NCI-H446 (cell line): ENCODE data around the gene OLA1.
"Not testable (repeated sequence)": the region's sequence is repeated elsewhere in the genome, so short reads cannot be mapped to it uniquely, and the experiment has no call there.

Source experiments
- DNase-seq, 2 experiments: peaks; one replicate each; lab custom pipeline; 2025; lab: John Stamatoyannopoulos, UW

Gene OLA1

DNA sequence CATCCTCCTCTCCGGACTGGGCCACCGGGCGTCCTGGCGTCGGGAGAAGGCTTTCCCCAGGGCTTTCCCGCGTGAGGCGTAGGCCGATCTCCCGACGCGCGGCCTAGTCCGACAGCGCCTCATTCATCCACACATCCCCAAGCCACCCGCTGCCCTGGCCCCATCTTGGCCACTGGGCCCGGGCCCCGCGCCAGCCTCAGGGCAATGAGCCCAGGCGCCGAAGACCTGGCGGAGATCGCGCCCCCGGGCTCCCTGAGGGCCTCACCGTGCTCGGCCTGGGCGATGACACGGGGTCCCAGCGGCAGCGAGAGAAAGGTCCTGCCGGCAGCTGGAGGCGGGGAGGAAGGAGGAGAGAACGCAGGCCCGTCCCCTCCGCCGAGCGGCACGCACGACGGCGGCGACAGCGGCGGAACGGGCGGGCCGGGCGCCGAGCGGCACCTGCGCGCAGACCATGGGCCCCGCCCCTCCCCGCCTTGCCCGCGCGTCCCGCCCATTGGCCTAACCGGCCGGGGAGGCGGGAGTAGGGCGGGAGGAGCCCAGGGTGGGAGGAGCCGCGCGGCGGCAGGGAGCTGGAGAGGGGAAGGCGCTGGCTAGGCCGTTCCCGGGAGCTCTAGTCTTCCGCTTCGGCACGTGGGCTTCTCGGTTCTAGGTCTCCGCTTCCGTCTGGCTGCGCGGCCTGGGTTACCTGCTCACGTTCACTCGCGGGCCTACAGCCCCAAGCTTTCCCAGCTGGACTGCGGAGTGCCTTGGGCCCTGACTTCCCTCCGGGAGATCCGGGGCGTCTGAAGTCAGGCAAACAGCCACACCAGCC, at the start of gene OLA1:
Gene OLA1, minus strand, starts transcription at position 346 of the 811 bp plus-strand sequence. CDS start 1,717 bp downstream, outside the sequence.
- peak; percentile 86 to 96 for DNase-seq

DNA sequence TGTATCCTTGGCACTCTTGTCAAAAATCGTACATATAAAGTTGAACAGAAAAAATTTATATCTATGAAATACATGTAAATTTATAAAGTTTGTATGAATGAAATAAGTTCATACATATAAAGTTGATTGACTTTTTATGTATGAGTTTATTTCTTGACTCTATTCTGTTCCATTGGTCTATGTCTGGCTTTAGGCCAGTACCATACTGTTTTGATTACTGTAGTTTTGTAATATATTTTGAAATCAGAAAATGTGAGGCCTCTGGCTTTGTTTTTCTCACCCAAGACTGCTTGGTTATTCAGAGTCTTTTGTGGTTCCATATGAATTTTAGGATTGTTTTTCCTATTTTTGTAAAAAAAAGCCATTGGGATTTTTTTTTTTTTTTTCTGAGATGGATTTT, 44.6 kb upstream of the OLA1 start:
- no peak for DNase-seq

- DNase-seq, result peak in 1 of 2 experiments; percentile 23
Observed at GRCh38 chr2:174286172-174286571, 37.8 kb upstream of the OLA1 start.

DNA sequence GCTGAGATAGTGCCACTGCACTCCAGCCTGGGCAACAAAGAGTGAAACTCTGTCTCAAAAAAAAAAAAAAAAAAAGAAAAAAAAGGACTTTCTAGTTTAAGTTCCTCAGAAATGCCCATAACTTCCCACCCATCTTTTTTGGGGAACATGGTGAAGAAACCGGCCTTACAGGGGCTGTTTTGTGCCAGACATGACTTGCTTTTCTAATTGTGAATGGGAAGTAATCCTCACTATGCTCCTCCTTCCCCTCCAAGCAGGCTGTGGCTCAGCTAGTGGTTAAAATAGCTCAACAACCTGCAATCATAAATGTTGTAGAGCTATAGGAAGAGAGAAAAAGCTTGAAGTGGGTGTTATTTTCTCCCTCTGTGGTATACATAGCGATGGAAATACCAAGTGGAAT, 34.1 kb upstream of the OLA1 start:
- DNase-seq, result no peak

DNA sequence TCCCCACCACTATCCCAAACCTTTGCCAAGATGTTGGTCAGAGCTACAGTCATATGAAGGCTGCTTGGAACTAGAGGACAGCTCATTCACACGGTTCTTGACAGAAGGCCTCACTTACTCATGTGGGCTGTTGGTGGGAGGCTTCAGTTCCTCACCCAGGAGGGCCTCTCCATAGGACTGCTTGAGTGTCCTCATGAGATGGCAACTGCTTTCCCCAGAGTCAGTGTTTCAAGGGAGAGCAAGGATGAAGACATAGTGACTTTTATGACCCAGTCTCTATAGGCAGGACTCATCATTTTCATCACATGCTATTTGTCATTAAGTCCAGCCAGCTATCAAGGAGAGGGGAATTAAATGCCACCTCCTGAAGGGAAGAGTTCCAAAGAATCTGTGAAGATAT, 33.4 kb upstream of the OLA1 start:
- DNase-seq, result no peak

DNA sequence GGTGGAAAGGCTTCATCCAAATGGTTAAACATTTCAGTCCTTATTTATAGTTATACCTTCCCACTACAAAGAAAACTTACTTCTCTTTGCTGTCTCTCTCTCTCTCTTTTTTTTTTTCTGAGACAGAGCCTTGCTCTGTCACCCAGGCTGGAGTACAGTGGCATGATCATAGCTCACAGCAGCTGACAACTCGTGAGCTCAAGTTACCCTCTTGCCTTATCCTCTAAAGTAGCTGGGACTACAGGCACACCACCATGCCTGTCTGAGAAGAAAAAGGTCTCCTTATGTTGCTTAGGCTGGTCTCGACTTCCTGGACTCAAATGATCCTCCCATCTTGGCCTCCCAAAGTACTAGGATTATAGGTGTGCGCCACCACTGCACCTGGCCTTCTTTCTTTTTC, 32.3 kb upstream of the OLA1 start:
- no peak for DNase-seq

- DNase-seq, result not testable (repeated sequence)
Observed at GRCh38 chr2:174270263-174270662, 21.9 kb upstream of the OLA1 start.

DNA sequence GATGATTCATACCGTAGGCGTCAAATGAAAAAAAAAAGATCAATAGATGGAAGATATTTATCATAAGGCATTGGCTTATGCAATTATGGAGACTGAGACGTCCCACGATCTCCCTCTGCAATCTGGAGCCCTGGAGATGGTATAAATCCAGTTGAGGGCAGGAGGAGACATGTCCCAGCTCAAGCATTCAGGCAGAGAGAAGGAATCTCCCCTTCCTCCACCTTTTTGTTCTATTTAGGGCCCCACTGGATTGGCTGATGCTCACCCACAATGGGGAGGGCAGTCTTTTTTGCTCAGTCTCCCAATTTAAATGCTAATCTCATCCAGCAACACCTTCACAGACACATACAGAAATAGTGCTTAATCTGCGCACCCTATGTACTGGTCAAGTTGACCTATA, 18.0 kb upstream of the OLA1 start:
- no peak for DNase-seq

DNA sequence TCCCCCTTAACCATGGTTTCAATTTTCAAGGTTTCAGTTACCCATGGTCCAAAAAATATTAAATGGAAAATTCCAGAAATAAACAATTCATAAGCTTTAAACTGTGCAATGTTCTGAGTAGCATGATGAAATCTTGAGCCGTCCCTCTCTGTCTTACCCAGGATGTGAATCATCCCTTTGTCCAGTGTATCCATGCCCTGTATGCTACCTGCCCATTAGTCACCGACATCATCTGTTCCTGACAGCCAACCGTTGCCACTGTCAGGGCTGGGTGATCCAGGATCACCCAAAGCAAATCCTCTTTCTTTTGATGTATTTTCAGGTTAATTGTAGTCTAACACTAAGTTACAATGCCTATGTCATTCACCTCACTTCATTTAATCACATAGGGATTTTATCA, 15.7 kb upstream of the OLA1 start:
- DNase-seq, result no peak

DNA sequence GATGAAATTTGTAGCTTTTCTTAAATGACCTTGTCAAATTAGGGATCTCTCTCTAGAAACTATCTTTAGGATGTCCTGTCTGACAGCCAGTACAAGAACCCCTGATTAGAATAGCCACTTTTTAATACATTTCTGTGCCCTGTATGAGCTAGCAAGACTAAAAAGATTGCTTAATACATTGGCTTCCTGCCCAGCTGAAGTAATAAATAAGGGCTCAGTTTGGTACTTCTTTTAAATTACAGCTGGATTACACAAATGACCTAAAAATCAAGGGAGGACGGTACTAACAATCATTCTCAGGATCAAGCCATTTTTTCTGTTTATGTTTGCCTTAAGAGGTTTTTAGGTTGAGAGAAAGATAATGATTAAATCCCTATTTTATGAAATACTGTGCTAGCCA, 11.6 kb upstream of the OLA1 start:
- peak in 1 of 2 experiments; percentile 10 for DNase-seq

DNA sequence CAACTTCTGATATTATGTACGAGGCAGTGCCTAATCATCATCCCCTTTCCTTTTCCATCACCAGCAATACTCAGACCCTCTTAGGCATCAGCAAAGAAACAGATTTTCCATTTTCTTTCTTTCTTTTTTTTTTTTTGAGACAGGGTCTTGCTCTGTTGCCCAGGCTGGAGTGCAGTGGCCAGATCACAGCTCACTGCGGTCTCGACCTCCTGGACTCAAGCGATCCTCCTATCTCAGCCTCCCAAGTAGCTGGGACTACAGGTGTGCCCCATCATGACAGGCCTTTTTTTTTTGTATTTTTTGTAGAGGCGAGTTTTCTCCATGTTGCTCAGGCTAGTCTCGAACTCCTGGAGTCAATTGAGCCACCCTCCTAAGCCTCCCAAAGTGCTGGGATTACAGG, 5.9 kb upstream of the OLA1 start:
- no peak for DNase-seq

DNA sequence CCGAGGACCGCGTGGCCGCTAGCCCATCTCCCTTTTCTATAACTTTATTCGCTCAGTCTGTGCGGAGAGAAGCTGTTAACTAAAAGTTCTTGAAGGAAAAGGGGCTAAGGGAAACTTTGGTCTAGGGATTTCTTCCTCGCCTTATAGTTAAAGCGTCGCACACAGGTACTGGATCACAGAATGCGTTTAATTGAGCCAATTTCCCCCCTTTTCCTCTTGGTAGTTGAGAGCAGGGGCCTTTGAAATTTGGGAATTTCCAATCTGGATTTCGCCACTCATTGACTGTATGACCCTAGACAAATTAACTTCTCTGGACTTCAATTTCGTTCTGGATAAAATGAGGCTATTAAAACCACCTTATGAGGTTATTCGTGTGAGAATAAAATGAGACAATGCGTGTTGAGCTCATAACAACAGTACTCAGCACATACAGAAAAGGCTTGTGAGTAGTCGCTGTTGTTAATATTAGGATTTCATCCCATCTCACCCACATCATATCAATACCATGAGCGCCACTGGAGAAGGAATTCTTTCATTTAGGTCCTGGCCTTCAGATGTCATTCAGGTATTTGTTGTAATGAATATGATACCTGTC, 763 bp upstream of the OLA1 start:
- no peak for DNase-seq

GRCh38 chr2:174247474-174248186, 702 bp downstream of the OLA1 start:
- DNase-seq, result peak in 1 of 2 experiments; percentile 54

DNA sequence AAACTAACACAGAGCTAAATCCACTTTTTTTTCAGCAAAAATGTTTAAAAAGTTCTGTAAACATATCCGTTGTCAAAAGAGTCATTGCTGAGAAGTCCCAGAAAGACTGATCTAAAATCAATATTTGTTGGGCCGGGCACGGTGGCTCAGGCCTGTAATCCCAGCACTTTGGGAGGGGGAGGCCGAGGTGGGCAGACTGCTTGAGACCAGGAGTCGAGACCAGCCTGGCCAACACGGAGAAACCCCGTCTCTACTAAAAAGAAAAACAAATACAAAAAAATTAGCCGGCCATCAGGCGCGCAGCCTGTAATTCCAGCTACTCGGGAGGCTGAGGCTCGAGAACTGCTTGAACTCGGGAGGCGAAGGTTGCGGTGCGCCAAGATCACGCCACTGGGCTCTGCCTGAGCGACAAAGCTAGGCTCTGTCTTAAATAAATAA, 1.4 kb downstream of the OLA1 start:
- peak in 1 of 2 experiments; percentile 29 for DNase-seq

DNA sequence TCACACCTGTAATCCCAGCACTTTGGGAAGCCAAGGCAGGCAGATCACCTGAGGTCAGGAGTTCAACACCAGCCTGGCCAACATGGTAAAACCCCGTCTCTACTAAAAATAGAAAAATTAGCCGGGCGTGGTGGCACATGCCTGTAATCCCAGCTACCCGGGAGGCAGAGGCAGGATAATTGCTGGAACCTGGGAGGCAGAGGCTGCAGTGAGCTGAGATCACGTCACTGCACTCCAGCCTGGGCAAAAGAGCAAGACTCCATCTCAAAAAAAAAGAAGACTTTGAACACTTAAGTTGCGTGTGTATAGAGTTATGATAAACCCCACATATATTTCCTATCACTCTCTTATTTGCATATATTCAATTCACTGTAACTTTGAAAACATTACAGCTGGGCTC, 2.7 kb downstream of the OLA1 start:
- not testable (repeated sequence) for DNase-seq

DNA sequence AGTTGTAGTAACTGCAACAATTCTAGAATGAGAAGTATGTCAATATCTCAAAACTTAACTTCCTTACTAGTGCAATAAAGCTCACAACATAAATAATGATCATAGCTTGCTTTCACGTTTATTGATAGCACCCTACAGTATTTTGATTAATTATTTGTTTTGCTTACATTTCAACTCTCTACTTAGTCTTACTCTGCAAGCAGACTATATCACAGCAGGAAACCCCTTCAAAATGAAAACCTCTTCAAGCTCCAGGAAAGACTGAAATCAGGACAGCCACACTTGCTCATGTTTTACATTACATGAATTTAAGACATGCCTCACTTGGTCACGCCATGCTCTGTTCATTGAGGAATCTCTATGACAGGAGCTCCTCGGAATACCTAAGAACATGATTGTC, 3.3 kb downstream of the OLA1 start:
- no peak for DNase-seq

DNA sequence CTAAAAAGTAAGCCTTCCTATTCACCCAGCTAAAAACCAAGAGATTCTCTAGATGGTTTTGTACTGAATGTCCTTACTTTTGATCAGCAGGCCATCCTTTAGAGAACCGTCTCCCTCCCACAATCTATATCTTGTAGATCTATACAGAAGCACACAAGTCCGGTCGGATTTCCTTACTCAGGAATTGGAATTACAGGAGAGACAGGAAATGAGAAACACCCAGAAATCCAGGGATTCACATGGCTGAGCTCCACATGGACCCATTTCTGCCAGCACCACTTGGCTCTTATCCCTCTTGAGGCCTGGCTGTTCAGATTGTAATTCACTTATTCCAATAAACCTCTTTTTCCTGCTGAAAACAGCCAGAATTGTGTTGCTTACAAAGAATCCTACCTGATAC, 4.5 kb downstream of the OLA1 start:
- no peak for DNase-seq

GRCh38 chr2:174240097-174240496, 8.2 kb downstream of the OLA1 start:
- no peak for DNase-seq

GRCh38 chr2:174236429-174236828, 11.9 kb downstream of the OLA1 start:
- DNase-seq, result no peak

GRCh38 chr2:174235680-174236079, 12.7 kb downstream of the OLA1 start:
- DNase-seq, result no peak

DNA sequence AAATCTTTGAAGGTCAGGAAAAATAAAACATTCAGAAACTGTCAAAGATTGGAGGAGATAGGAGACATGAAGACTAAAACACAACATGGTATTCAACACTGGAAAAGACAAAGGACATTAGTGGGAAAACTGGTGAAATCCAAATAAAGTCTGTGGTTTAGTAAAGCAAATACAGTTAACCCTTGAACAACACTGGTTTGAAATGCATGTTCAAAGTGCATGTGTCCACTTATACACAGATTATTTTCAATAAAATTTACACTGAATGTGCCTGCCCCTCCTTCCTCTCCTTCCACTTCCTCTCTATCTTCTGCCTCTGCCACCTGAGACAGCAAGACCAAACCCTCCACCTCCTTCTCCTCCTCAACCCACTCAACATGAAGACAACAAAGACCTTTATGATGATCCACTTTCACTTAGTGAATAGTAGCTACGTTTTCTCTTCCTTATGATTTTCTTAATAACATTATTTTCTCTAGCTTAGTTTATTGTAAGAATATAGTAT, 14.5 kb downstream of the OLA1 start:
- DNase-seq, result no peak

- no peak for DNase-seq
Observed at GRCh38 chr2:174227748-174228147, 20.6 kb downstream of the OLA1 start.
